HPDE6-E6E7 (cell line): ENCODE measurements around the gene SCARF2.
A peak's percentile ranks its signal among the peaks of the same experiment; 100 is the strongest.

ENCODE experiments used
- DNase-seq: peaks from one replicate; pipeline ENCODE4 v3.0.0; 2011; ENCODE audit warnings: missing footprints; ENCODE audit errors: extremely low spot score

The SCARF2 gene

DNA sequence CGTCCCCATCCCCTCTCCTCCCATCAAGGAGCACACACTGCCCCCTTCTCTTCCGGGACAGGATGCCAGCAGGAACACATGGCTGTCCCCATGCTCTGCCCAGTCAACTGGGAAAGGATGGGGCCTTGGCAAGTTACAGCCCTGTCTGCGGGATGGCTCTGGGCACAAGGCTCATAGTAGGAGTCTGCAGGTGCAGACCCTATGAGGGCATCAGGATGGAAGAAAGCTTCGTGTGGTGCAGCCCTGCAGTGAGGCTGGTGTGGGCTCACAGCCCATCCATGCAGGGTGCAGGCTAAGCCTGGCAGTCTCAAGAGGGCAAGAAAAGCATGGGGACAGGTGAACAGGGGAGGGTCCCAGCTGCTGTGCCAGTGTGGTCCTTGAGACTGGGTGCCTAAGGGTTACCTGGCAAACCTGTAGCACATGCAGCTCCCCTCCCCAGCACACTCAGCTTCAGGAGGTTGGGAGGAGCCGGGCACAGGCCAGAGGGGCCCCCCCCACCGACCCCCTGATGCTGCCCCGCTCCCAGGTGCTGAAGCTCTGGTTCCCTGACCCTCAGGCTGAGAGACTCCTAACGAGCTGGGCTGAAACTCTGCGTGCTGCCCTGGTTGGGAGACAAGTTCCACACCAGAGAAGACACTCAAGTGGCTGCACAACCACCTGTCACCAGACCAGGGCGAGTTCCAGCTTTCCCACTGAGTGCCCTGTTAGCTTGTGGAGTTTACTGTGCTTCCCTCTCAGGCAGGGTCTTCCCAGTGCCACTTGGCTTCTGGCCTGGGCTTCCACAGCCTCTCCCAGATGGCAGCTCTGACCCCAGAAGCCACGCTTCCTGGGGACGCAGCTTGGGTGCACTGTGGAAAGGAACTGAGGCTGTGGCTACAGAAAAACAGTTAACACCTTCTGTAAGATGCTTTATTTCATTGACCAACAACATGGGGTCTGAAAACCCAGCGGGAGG lies 3.3 kb upstream of the SCARF2 start:
- DNase-seq: no peak

- no peak for DNase-seq
Observed at GRCh38 chr22:20439928-20440575, 2.4 kb upstream of the SCARF2 start.

DNA sequence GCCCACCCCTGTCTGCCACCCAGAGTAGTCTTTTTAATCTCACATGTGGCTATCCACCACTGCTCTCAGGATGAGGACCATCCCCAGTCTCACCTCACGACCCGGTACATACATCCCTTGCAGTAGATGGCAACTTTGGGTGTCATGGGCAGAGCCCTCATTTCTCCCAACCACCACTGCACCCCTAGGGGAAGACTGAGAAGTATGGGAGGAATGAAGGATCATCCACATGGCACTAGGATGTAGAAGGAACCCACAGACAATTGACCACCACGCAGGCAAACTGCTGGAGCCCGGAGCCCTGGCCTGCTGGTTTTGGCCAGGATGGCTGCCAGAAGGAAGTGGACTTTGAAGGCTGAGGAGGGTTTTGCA lies 1.9 kb upstream of the SCARF2 start:
- DNase-seq: no peak

DNA sequence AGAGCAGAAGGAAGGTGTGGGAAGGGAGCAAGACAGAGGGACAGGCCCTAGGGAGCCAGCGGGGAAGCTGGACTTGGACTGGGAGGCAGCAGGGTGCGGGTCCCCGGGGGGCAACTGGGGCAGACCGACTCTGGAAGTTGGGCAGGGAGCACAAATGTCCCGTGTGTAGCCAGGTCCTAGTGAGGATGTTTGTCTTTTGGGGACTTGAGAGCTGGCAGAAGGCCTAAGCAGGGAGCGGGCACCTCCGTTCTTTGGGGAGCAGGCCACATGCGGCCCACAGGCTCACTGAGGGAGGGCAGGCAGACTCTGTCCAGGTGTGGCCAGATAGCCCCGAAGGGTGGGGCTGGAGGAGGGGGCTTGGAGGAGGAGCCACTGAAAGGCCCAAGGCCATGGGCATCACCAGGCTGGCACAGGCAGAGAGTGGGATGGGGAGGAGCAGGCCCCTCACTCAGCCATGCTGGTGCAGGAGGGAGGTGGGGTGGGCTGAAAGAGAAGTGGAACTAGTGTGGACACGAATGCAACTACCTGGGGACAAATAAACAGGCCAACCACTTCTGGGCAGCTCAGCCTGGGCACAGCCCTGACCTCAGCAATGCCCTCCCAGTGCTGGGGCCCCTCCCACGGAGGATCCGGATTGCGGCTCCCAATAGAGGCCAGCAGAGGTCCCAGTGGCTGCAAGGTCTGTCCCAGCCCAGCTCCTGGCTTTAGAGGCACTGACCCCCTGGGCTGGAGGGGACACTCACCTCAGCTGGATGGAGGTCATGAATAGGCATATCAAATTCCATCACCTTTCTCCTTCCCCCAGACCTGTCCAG lies 1.3 kb upstream of the SCARF2 start:
- no peak for DNase-seq

DNA sequence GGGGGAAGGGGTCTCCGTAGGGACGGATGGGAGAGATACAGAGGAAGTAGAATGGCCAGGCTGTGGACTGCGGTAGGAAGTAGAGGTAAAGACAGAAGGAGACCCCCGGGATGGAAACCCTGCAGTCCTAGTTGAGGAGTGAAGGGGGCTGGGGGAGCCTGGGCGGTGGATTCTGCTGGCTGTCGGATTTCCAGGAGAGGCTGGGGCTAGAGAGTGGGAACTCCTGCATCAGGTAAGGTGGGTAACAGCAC lies 727 bp upstream of the SCARF2 start:
- no peak for DNase-seq

- no peak for DNase-seq
Observed at GRCh38 chr22:20436768-20437612, 635 bp downstream of the SCARF2 start.

GRCh38 chr22:20436307-20436767 lies 1.3 kb downstream of the SCARF2 start:
- no peak for DNase-seq

DNA sequence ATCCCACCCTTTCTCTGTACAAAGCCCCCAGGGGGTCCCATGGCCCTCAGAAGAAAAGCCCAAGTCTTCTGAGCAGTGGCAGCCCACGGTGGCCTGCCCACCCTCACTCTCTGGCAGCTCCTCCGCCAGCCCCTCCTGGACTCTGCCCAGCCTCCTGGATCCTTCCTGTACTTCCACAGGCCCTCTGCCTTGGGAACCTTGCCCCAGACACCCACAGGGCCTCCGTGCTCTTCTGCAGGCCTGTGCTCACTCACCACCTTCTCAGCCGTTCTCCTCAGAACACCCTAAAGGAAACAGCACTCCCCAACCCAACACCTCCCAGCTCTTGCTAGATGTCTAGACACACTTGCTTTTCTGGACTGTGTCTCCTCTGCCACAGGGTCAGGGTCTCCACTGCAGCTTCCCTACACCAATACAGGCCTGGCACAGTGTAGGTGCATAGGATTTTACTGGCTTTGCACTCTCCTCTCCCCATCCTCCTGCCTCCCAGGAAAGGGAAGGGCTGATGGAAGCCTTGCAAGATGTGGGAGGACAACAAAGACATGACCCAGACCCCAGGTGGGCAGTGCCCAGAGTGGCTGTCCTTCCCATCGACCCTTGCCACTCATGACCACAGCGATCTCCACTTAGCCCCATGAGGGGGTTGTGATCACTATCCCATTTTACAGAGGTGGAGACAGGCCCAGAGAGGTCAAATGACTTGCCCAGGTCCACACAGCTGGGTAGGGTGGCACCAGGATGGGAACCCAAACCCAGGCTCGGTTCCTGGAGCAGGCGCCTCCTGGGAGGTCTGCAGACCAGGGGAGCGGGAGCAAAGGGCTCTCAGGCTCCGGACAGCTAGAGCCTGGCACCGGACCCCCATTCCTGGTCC lies 2.0 kb downstream of the SCARF2 start:
- no peak for DNase-seq

DNA sequence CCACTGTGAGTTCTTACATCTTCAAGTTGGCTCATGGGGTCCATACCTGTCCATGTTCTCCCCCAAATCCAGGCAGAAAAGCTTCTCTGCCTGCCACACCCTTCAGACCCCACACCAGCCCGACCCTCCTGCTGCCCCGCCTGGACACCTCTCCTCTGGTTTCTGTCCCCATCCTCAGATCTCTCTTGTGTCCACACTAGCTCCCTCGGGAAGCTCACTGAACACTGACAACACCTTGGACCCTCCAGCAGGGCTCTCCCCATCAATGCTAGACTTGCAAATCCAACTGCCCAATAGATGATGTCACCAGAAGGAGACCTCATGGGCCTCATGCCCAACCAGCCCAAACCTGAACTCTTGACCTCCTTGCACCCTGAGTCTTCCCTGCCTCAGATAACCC lies 2.9 kb downstream of the SCARF2 start:
- DNase-seq: no peak

DNA sequence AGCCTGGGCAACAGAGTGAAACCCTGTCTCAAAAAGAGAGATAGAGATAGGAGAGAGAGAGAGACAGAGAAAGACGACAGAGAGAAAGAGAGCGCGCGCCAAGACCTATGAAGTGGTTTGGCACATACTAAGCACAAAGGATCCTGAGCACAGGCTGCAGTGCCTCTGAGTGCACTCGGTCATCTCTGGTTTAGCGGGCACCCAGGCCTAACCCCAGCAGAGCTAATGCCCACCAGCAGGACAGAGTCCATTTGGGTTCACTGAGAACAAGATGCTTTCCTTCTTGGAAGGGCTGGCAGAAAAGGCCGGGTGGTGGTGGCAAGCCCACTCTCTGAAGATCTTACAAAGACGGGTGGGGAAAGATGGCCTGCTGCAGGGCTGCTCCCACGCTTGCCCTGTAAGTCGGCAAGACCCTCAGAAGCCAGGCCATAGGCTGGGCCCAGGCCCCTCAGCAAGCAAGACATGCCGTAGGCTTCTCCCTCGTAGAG lies 3.3 kb downstream of the SCARF2 start:
- DNase-seq: no peak

DNA sequence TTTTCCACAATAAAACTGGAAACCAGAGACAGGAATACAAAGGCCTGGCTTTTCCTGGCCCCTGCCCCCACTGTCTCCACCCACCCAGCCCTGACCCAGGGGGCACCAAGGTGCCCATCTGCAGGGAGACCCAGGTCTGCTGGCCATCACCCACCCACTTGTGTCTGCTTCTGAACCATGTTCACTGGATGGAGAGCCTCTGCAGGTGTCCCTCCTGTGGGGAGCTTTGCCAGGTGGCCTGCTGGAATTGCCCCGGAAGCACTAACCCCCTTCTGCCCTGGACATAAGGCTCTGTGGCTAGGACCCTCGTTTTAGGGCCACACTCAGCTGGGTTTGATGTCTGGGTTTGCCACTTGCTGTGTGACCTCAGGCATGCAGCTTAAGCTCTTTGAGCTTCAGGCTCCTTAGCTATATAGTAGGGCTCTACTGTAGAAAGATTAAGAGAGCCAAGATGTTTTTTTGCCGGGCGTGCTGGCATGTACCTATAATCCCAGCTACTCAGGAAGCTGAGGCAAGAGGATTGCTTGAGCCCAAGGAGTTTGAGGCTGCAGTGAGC lies 3.9 kb downstream of the SCARF2 start:
- DNase-seq: no peak

- no peak for DNase-seq
Observed at GRCh38 chr22:20433191-20433590, 4.4 kb downstream of the SCARF2 start.

GRCh38 chr22:20432244-20432686 lies 5.4 kb downstream of the SCARF2 start:
- DNase-seq: no peak

GRCh38 chr22:20431511-20432192 lies 6.0 kb downstream of the SCARF2 start:
- no peak for DNase-seq

DNA sequence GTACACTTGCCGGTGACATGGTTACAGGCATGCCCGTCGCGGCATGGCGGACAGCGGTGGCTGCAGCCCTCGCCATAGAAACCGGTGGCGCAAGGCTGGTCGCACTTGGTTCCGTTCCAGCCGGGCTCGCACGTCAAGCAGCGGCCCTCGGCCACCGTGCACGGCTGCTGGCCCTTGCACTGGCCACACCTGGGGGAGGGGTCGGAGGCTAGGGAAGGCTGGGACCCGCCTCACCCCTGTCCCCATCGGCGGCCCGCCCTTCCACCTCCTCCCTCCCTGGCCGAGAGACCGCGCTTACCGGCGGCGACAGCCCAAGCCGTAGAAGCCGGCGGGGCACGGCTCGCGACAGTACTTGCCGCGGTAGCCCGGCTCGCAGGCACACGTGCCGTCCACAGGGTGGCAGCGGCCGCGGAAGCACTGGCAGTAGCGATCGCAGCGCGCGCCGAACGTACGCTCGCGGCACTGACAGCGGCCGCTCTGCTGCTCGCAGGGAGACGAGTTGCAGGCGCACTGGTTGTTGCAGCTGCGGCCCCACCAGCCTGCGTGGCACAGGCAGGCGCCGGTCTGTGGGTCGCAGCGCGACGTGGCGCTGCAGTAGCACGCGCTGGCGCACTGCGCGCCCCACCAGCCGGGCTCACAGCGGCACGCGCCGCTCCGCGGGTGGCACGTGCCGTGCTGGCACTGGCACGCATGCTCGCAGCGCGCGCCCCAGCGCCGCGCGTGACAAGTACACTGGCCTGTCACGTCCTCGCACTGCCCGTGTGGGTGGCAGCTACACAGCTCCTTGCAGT lies 6.7 kb downstream of the SCARF2 start:
- DNase-seq: peak; percentile 79

DNA sequence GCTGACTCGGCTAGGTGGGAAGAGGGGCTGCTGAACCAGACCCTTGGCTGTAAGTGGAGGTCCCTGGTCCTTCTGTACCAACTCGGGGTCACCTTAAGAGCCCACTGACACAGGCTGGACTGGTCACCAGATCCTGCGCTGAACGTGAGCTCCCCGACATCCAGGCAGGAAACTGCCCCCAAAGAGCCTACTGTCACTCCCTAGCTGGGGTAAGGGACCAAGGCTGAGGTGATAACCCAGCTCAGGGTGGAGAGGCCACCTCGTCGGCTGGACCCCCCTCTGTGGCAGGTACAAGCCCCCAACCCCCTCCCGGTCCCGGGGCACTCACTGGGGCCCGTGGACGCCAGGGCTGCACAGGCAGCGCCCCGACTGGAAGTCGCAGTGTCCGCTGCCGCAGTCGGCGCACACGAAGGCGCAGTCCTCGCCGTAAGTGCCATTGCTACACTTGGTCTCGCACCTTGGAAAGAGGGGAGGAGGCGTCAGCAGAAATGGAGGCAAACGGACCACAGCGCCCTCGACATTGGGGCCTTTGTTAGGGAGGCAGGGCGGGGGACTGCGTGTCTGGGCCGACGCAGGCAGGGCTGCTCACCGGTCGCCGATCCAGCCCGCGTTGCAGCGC lies 7.4 kb downstream of the SCARF2 start:
- DNase-seq: no peak

- DNase-seq: no peak
Observed at GRCh38 chr22:20429254-20430100, 8.1 kb downstream of the SCARF2 start.
